ENCODE measurements around the gene CSTPP1.

The CSTPP1 gene

DNA sequence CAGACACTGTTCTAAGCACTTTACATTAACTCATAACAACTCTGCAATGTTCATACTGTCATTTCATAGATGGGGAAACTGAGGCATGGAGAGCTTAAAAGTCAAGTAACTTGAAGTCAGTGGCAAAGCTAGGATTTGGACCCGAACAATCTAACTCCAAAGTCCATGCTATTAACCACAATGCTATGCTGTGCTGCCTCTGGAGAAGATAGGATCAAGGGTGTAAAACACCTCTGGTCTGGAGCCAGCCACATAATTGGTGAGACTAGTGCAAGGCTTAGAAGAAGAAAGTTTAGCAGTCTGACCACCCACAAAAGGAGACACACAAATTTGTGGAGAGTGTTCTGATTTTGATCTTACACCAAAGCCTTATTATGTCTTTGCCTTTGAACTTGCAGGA, 196.4 kb downstream of the CSTPP1 start:
- no peak for DNase-seq (ENCODE audit: low read depth)

DNA sequence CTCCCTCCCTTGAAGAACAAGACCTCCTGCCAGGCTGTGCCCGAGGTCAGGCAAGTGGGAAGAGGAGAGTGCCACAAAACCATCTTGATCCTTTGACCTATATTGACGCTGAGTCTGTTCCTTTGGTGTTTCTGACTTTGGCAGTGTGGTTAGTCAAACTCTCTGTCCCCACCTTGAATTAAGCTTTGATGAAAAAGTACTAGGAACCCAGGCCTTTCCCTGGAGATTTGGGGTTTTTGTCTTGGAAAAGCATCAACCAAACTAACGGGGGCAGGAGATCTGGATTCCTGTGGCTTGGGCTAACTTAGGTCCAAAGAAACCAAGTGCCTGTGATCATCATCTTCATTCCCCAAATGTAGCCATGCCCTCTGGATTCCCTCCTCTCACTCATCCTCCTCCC, 199.8 kb downstream of the CSTPP1 start:
- no peak for DNase-seq (ENCODE audit: low read depth)

DNA sequence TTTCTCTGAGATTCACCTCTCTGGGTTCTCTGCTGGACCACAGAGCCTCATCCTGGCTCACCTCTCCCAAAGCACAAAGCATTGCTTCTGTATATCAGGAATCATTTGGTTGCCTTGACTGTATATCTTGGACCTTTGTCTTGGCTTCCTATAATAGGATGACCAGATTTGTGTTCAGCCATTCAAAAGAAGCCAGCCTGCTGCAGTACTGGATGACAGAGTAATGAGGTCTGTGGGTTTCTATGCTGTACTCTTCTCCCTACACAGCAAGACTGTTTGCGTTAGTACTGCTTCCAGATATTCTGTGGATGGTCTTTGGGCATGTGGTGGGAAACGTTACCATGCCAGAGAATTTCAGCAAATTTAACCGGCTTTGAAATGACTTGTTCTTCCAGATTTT, 200.4 kb downstream of the CSTPP1 start:
- DNase-seq (ENCODE audit: low read depth), result no peak

DNA sequence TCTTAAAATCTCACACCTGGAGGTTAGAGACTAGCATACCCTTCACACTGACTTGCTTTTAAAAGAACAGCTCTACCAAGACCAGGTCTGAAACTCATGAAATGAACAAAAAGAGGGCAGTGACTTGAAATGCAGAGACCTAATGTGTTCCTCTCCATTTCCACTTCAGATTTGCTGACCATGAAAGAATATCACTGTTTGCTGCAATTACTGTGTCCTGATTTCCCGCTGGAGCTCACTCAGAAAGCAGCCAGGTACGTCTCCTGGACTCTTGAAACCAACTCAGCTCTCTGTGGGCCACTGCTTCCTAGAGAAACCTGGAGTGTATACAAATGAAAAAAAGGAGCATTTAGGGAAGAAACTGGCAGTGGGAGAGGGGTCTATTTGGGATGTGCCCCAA, 200.9 kb downstream of the CSTPP1 start:
- no peak for DNase-seq (ENCODE audit: low read depth)

DNA sequence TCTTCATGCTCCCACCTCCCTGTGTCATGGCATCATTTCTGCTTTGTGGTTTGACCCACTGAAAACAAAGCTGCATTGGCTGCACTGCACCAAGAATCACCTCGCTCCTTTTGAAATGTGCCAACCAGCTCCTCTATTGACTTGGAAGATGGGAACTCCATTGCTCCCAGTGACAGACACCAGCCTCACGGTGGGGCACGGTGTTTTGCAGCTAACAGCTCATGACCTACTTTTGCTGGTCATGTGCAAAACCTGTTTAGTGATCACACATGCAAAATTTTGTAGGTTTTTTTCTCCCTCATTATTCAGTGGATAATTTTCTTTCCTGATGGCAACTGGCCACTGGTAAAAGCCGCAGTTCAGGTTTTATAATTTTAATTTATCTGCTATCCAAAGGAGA, 203.3 kb downstream of the CSTPP1 start:
- no peak for DNase-seq (ENCODE audit: low read depth)

DNA sequence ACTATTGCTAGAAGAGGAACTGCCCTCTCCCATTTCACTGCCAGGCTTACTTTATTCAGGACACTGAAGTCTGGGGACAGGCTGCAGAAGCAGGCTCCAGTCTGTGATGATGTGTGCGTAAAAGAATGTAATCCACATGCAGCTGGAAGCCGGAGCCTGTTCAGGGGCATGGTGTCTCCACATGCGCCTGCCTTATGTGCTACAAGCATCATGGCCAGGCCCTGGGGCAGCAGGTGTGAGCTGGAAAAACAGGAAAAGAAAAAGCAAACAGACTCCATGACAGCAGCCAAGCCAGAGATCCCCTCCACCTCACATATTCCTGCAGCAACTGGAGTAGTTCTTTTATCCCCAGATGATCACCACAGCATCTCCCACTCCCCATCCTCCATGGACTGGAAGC, 206.8 kb downstream of the CSTPP1 start:
- DNase-seq (ENCODE audit: low read depth), result peak; percentile 96

DNA sequence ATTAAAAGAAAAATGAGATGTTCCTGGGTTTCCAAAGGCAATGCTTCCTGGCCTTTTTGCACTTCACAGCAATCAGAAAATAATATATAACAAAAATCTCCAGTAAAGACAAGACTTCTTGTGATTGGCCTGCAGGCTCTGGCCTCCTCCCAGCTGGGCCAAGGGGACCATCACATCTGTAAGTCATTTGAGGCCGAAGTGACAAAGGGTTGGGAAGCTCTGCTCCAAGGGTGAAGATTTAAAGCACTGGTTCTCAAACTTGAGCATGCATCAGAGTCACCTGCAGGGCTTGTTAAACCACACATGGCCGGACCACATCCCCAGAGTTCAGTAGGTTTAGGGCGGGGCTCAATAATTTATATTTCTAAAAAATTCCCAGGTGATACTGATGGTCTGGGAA, 208.0 kb downstream of the CSTPP1 start:
- DNase-seq (ENCODE audit: low read depth), result no peak

DNA sequence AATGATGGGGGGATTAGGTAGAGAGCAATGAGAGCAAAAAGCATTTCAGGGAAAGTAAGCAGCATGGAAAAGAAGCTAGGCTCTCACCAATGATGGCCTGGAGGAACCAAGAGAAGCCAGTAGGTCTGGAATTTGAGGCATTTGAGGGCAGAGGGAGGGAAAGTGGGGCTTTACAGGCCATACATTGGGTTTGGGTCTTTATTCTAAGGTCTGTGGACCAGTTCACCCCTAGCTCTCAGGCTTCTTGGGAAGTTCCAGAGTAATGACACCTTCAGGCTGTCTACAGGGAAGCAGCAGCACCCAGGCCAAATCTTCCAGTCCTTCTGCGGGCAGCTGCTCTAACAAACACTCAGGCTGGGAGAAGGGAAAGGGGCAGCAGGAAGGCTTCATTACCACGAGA, 210.7 kb downstream of the CSTPP1 start:
- no peak for DNase-seq (ENCODE audit: low read depth)

DNA sequence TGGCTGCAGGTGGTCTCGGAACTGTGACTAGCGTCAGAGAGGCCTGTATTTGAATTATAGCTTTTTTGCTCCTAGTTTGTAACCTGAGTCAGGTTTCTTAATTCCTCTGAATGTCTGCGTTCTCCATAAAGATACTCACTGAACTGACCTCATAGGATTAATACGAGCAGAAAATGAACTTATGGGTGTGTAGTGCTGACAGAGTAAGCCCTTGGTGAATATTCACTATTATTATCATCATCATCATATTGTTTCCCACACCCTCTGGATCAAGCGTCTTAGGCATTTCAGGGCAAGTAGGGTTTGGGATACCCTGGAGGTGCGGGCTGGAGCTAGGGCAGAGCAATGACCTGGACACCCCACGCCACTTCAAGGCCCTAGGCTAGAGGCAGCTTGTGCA, 211.1 kb downstream of the CSTPP1 start:
- DNase-seq (ENCODE audit: low read depth), result no peak

DNA sequence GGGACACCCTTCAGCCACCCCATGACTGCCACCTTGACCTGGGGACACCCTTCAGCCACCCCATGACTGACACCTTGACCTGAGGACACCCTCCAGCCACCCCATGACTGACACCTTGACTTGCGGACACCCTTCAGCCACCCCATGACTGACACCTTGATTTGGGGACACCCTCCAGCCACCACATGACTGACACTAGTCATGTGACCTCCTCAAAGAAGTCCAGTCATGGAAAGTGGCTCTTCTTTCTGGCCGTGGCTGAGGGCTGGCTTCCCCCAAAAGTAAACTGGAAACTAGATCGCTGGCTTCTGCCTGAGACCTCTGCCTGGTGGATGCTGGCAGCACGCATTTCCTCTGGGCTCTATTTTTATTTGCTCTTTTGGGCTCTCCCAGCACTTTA, 211.7 kb downstream of the CSTPP1 start:
- DNase-seq (ENCODE audit: low read depth), result no peak

DNA sequence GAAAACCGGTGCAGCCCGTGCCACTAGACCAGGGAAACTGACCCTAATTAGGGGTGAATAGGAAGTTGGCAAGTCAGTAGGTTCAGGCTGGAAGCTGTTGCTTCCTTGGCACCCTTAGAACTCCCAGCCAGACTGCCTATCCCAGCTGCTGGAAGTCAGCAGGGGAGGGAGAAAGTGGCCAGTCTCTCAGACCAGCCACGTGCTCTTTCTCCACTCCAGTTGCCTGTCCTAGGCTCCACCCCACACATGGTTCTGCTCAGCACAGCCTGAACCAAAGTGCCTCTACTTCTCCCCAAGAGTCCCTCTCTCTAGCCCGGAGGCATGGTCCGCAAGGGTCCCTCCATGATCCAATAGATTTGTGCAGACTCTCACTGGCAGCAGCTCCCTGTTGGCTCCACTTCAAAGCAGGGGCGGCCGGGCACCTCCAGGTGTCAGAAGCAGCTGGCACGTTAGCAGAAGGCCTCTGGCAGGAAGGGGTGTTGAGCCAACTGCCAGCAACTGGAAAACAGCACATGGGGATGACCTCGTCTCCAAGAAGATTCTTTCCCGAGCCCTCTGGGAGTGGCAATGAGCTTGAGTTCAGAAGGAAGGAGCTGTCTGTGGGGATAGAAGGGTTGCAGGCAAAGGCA, 212.5 kb downstream of the CSTPP1 start:
- DNase-seq (ENCODE audit: low read depth), result peak; percentile 56

DNA sequence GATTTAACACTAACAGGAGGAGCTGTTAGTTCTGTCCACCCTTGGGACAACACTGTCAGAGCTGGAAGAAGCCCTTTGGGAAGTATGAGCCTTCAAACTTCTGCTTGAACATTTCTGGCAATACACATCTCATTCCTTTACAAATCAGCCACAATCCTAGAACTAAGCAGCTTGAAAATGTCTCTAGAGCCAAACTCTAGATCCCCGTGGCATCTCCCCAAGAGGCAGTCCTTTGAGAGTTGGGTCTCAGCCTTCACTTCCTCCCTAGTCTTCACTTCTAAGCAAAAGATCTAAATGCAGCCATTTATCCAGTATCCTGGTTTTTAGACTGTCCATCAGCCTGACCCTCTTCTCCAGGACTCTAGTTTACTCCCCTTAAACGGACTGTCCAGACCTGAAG, 213.2 kb downstream of the CSTPP1 start:
- DNase-seq (ENCODE audit: low read depth), result no peak

DNA sequence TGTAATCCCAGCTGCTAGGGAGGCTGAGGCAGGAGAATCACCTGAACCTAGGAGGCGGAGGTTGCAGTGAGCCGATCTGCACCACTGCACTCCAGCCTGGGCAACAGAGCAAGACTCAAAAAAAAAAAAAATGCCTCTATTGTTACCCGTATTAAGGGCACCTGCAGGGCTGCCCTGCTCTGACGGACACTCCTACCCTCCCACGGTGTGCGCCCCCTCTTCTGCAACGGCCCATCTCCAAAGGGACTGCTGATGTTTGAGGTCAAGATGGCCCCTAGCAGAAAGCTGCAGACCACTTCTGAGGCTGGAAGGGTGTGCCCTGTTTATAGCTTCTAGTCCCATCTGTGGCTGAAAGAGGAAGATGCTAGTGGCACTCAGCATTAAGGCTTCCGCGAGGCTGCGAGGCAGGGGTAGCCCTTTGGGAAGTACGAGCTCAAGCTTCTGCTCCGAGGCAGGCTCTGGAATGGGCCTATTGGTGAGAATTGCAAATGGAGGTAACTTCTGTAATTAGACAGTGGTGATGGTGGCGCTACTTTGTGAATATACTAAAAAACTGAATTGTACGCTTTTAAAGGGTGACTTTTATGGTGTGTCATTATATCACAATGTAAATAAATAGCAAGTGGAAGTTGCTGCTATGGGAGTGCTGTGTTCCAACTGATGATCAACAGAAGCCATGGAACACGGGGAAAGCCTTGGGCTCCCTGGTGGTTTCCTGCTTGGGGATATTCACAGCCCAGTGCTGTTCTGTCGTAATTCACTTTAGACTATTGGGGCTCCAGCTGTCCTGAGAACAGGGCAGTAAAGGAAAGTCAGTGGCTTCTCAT, 215.8 kb downstream of the CSTPP1 start:
- DNase-seq (ENCODE audit: low read depth), result no peak

DNA sequence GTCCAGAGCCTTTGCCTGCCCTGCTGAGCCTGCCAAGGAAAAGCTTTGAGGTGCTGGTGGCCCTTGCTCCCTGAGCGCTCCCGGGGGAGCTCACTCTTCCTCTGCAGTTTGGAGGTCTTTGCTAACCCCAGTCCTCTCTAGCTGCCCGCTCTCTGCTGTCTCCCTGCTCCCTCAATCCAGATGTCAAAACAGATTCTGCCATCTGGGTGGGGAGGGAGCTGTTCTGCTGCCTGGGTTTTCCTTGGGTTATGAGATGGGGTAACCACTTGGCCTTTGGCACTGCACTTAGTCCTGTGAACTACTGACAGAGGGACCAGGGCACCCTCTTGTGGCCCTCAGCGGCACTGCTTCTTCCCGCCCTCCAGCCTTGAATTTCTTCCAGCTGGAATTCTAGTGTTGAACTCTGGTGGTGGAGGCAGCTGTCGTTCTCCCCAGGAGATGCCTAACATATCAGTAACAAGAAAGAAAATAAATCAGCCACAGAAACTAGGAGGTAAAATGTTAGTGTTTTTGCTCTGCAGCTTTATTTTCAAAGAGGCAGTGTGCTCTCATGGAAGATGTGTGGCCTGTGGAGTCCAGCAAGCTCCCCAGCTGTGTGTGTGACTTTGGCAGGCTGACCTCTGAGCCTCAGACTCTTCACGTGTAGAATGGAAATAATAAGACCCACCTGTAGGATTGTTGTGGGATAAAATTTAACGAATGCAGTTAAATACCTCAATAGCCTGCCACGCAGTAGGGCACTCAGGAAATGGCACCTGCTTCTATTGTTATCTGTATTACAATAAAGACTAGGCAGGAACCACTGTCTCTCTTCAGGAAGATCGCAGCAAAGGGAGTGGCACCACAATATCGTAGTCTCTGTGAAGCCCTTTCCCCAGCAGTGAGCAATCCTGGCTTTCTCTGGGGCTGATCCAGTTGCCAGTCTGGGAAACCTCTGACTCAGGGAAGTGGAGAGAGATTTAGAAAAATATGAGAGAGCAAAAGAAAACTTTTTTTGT, 216.7 kb downstream of the CSTPP1 start:
- peak; percentile 81 for DNase-seq (ENCODE audit: low read depth)

DNA sequence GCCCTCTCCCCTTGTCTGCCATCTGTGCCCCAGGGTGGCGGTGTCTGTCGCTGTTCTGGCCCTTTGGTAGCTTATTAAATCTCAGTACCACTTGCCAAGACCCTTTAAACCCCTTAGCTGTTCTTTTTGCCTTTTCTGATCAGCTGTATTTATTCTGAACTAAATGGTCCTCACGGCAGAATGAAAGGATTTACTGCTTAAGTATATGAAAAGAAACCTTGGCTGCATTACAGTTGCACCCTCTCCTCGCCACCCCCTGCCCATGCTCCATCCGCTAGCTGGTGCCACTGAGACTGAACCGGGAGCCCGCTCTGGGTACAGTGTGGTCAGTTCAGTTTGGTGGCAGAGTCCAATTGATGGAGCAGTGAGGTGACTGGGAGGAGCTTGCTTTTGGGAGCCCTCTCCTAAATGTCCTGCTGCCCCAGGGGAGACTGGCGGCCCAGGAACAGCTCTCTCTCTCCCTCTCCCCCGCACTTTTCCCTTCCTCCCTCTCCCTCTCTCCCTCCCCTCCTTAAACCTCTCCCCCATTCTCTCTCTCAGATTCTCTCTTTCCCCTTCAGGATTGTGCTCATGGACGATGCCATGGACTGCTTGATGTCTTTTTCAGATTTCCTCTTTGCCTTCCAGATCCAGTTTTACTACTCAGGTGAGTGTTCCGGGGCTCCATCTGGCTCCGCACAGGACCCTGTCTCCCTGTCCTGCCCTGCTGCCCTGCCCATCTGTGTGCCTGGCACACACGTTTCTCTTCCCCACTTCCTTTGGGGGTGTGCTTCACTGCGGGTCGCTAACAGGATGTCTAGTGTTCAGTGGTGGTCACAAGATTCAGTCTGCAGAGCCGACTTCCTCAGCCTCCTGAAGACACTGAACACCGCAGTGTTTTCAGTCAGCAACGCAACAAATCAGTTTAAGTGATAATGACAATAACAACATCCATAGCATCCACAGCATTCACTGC, 218.3 kb downstream of the CSTPP1 start:
- no peak for DNase-seq (ENCODE audit: low read depth)

DNA sequence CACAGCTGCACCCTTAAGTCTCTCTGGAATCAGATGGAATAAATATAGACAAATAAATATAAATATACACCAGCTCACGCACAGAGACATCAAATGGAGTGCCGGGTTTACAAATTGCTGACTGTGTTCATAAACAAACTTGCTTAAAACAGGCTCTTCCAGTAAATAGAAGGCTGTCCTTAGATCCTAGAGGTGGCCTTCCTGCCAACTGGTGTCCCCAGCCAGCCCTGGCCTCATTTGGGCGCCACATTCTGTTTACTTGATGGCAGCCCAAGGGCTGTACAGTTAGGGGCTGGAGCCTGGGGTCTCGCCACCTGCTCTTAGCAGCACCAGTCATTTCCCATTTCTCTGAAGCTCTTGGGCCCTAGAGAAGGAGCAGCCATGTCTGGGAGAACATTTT, 219.3 kb downstream of the CSTPP1 start:
- DNase-seq (ENCODE audit: low read depth), result no peak

DNA sequence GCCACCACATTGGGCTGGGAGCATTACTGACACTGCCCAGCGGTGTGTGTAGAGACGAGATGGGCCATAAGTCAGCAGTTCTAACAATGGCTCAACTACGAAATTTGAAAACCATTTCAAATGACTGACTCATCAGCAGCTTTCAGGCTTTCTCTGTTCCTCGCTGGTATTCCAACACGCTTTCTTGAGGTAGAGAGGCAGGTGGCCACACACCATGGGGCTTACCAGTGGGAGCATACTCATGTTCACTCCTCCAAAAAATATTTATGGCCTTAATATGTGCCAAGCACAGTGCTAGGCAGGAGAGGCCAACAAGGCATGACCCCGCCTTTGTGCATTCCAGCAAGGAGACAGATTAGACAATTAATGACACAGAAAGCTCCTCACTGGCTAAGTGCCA, 219.8 kb downstream of the CSTPP1 start:
- DNase-seq (ENCODE audit: low read depth), result no peak

DNA sequence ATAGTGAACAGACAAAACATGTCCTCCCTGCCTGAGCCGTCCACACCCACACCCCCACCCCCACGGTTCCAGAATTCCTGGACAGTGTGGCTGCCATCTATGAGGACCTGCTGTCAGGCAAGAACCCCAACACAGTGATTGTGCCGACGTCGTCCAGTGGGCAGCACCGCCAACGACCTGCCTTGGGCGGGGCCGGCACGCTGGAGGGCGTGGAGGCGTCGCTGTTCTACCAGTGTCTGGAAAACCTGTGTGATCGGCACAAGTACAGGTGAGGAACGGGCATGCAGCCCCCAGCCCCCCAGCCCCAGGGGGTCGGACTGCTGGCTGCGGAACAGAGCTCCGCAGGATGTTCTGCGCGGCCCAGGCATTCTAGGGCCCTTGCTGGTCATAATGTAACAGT, 220.4 kb downstream of the CSTPP1 start:
- no peak for DNase-seq (ENCODE audit: low read depth)

DNA sequence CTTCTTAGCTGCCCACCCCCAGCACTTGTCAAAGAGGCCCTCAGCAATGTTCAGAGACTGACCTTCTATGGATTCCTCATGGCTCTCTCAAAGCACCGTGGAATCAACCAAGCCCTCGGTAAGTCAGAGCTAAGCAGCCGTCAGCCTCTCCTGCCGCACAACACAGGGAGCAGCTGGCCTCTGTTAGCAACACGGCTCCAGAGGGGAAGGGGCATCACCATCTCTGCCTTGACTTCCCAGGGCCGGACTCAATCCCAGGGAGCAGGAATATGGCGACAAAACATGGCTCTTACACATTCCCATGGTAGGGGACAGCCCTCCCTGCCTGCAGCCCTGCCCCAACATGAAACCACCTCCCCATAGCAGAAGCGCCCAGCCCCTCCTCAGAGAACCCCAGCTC, 221.2 kb downstream of the CSTPP1 start:
- no peak for DNase-seq (ENCODE audit: low read depth)

DNA sequence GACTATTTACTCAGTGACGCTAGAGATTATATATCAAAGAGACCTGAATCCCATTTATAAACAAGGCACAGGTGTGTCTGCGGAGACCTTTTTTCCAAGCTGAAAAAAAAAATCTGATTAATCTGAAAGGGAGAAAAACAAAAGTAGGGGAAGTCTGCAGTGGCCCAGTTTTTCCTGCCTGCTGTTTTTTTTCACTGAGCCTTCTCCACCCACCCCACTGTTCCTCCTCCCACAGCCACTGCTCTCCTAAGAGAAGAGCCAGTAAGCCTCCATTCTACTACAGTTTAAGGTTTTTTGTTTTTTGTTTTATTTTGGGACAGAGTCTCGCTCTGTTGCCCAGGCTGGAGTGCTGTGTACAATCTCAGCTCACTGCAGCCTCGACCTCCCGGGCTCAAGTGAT, 221.7 kb downstream of the CSTPP1 start:
- DNase-seq (ENCODE audit: low read depth), result no peak

DNA sequence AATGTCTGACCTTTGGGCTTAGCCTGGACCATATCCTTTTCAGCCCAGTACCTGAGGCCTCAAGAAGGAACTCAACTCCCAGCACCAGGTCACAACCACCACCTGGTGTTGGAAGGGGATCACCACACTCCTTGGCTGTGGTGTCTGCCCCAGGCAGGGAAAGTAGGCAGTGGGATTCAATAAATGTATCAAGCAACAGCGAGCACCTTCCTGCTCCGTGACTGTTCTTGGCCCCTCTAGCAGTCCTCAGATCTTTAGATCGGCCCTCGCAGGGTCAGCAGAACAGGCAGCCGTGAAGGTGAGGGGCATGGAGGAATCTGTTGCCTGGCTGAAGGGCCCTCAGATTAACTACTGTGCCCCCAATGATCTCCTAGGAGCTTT, 224.2 kb downstream of the CSTPP1 start:
- DNase-seq (ENCODE audit: low read depth), result no peak

All from EH (cell line).